ENCODE measurements around the gene SDS. TPM values are rescaled to one million over a fixed set of nuclear protein-coding genes. Genes with fewer than 3 reads are reported as not detected.

The SDS gene
- total and polyA plus RNA-seq, 7 donors = 0.27 to 23.6 (median 3.9) TPM; not detected in 3

DNA sequence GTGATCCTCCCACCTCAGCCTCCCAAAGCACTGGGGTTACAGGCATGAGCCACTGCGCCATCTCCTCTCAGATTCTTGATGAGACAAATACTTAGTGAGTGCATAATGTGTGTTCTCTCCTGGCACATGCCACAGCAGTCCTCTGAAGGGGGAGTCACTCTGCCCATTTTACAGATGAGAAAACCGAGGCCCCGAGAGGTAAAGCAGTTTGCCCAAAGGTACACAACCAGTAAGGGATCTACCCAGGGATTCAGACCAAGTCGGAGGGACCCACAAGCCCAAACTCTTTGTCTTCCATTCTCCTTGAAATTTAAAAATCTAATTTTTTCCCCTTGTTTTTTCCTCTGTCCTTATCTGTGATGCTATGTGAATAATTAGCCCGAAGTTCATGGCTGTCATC lies 39.0 kb downstream of the SDS start:
- WGBS, 2 donors = 93 to 98% methylated on average over 5 of the region's 5 CpGs
- TF ChIP-seq POLR2AphosphoS5 (IDR thresholded peaks at IDR 0.05) (no peak), EP300 (IDR thresholded peaks at IDR 0.05) (no peak), POLR2A (IDR thresholded peaks at IDR 0.05) (no peak)
- TF ChIP-seq, protein P1, sequence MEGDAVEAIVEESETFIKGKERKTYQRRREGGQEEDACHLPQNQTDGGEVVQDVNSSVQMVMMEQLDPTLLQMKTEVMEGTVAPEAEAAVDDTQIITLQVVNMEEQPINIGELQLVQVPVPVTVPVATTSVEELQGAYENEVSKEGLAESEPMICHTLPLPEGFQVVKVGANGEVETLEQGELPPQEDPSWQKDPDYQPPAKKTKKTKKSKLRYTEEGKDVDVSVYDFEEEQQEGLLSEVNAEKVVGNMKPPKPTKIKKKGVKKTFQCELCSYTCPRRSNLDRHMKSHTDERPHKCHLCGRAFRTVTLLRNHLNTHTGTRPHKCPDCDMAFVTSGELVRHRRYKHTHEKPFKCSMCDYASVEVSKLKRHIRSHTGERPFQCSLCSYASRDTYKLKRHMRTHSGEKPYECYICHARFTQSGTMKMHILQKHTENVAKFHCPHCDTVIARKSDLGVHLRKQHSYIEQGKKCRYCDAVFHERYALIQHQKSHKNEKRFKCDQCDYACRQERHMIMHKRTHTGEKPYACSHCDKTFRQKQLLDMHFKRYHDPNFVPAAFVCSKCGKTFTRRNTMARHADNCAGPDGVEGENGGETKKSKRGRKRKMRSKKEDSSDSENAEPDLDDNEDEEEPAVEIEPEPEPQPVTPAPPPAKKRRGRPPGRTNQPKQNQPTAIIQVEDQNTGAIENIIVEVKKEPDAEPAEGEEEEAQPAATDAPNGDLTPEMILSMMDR (IDR thresholded peaks at IDR 0.05) = no peak
- Histone ChIP-seq H3K4me1 (peaks cover 0 to 6% (median 6%) of the 10 kb centered on the region in 4 donors), H3K4me3 (no peak overlapping the region), H3K27ac (no peak overlapping the region), H3K9me3 (no peaks in the 10 kb centered on the region), H3K27me3 (no peaks in the 10 kb centered on the region), H3K36me3 (peaks cover 0 to 4% (median 0%) of the 10 kb centered on the region in 4 donors)
- no peak for DNase-seq
- intact Hi-C loops (cut with DNase I) = no loop called here

DNA sequence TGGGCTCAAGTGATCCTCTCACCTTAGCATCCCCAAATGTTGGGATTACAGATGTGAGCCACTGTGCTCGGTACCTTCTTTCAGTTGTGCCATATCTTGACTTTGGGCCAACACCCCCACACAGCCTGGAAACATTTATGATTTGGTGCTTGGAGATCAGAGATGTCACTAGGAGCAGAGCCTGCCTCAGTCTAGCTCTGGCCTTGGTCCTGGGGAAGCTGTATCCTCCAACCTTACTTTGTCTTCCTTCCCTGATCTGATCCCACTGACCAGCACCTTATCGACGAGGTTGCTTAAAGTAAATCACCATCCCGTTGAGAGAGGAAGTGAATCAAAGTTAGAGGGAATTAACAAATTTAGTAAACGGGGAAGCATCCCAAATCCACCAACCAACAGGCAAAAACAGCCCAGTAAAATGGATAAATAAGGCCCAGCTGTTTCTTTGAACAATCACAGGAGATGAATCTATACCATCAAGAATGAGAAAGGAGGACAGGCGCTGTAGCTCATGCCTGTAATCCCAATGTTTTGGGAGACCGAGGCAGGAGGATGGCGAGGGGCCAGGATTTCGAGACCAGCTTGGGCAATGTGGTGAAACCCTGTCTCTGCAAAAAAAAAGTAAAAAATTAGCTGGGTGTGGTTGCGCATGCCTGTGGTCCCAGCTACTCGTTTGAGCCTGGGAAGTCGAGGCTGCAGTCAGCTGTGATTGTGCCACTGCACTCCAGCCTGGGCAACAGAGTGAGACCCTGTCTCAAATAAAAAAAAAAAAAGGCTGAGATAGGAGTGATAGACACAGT lies 41.9 kb downstream of the SDS start:
- Histone ChIP-seq H3K9me3 (no peaks in the 10 kb centered on the region), H3K4me1 (peaks cover 0 to 21% (median 14%) of the 10 kb centered on the region in 4 donors), H3K4me3 (no peak overlapping the region), H3K27me3 (no peaks in the 10 kb centered on the region), H3K27ac (no peak overlapping the region), H3K36me3 (peaks cover 0 to 4% (median 0%) of the 10 kb centered on the region in 4 donors)
- WGBS, 2 donors = 82% methylated on average over 12 of the region's 12 CpGs
- DNase-seq = no peak
- intact Hi-C loops (cut with DNase I) = no loop called here
- TF ChIP-seq EP300 (IDR thresholded peaks at IDR 0.05) = no peak
- TF ChIP-seq POLR2AphosphoS5 (IDR thresholded peaks at IDR 0.05) = no peak
- TF ChIP-seq, protein P1 (IDR thresholded peaks at IDR 0.05) = no peak
- TF ChIP-seq POLR2A (IDR thresholded peaks at IDR 0.05) = no peak

- no peak for TF ChIP-seq POLR2AphosphoS5 (IDR thresholded peaks at IDR 0.05)
- TF ChIP-seq EP300 (IDR thresholded peaks at IDR 0.05) = no peak
- TF ChIP-seq POLR2A (IDR thresholded peaks at IDR 0.05) = no peak
- TF ChIP-seq, protein P1 (IDR thresholded peaks at IDR 0.05) = no peak
- intact Hi-C loops (cut with DNase I) = loop anchor here (2.0 kb wide), 1 partner anchor 175 kb away; the partner anchor contains the start of genes DDX54 and RITA1
- 76 to 85% methylated on average over 9 of the region's 9 CpGs for WGBS, 2 donors
- H3K27me3 ChIP-seq = no peaks in the 10 kb centered on the region
- H3K36me3 ChIP-seq = peaks cover 0 to 4% (median 0%) of the 10 kb centered on the region in 4 donors
- no peaks in the 10 kb centered on the region for H3K9me3 ChIP-seq
- peak overlapping the region in 3 of 4 donors; percentile 85 to 91 (median 90) for H3K27ac ChIP-seq
- H3K4me1 ChIP-seq = peaks cover 0 to 21% (median 14%) of the 10 kb centered on the region in 4 donors
- no peak overlapping the region for H3K4me3 ChIP-seq
- DNase-seq = no peak
Observed at GRCh38 chr12:113359939-113360748, 43.5 kb downstream of the SDS start.

GRCh38 chr12:113359133-113359938 lies 44.4 kb downstream of the SDS start:
- WGBS, 2 donors = 47 to 55% methylated on average over 11 of the region's 11 CpGs
- H3K27ac ChIP-seq = peak overlapping the region; percentile 85 to 91 (median 88)
- TF ChIP-seq, protein P1 (IDR thresholded peaks at IDR 0.05) = no peak
- TF ChIP-seq EP300 (IDR thresholded peaks at IDR 0.05) (no peak), POLR2AphosphoS5 (IDR thresholded peaks at IDR 0.05) (peak in 1 of 4 donors; percentile 17)
- DNase-seq = peak; percentile 80
- no peaks in the 10 kb centered on the region for H3K27me3 ChIP-seq
- no peaks in the 10 kb centered on the region for H3K9me3 ChIP-seq
- peaks cover 0 to 21% (median 14%) of the 10 kb centered on the region in 4 donors for H3K4me1 ChIP-seq
- H3K36me3 ChIP-seq = peaks cover 0 to 4% (median 0%) of the 10 kb centered on the region in 4 donors
- peak overlapping the region; percentile 47 to 90 (median 86) for H3K4me3 ChIP-seq
- intact Hi-C loops (cut with DNase I) = loop anchor here (2.0 kb wide), 1 partner anchor 175 kb away; the partner anchor contains the start of genes DDX54 and RITA1

All from sigmoid colon (tissue), 7 donors.